Uterus (tissue), 2 donors: Measurements from ENCODE around the gene ZNF219.

ENCODE experiments used
- POLR2A ChIP-seq, 2 donors: fragments of 450-650 bp; IDR thresholded peaks; one replicate each; pipeline ENCODE4 v1.6.1; 2016; ENCODE audit warnings: antibody characterized with exemption in 2 of 2, mild to moderate bottlenecking in 1 of 2, moderate library complexity in 1 of 2
- TF ChIP-seq, protein P1 (sequence below), 4 experiments: fragments of 200-600 bp in 2 of 4; fragments of 450-650 bp in 2 of 4; sonication (generic) in 2 of 4; IDR thresholded peaks; one replicate each; pipeline ENCODE4 v1.5.1; 2016 to 2019; ENCODE audit warnings: antibody characterized with exemption in 4 of 4, mild to moderate bottlenecking in 2 of 4, moderate library complexity in 1 of 4

- TF ChIP-seq, protein P1, sequence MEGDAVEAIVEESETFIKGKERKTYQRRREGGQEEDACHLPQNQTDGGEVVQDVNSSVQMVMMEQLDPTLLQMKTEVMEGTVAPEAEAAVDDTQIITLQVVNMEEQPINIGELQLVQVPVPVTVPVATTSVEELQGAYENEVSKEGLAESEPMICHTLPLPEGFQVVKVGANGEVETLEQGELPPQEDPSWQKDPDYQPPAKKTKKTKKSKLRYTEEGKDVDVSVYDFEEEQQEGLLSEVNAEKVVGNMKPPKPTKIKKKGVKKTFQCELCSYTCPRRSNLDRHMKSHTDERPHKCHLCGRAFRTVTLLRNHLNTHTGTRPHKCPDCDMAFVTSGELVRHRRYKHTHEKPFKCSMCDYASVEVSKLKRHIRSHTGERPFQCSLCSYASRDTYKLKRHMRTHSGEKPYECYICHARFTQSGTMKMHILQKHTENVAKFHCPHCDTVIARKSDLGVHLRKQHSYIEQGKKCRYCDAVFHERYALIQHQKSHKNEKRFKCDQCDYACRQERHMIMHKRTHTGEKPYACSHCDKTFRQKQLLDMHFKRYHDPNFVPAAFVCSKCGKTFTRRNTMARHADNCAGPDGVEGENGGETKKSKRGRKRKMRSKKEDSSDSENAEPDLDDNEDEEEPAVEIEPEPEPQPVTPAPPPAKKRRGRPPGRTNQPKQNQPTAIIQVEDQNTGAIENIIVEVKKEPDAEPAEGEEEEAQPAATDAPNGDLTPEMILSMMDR (IDR thresholded peaks at IDR 0.05) = no peak
- TF ChIP-seq POLR2A (IDR thresholded peaks at IDR 0.05) = no peak
Observed at GRCh38 chr14:21061347-21061668, 37.1 kb downstream of the ZNF219 start.
